Ovary (tissue), 9 donors: Measurements from ENCODE around the gene CA11. TPM values are rescaled to one million over a fixed set of nuclear protein-coding genes. Genes with fewer than 3 reads are reported as not detected.

Experiments used
- DNase-seq, 5 donors: peaks; one replicate each; pipeline ENCODE4 v3.0.0-alpha.2; 2019 to 2020
- H3K27ac ChIP-seq, 2 donors: fragments of 200-600 bp; one replicate each; pipeline versions ENCODE4 v1.5.1 to v1.8.0; 2019 to 2022
- H3K27me3 ChIP-seq: fragments of 200-600 bp; one replicate; pipeline ENCODE4 v1.8.0; 2022
- H3K36me3 ChIP-seq: fragments of 200-600 bp; sonication (generic); one replicate; pipeline ENCODE4 v1.5.1; 2019
- H3K4me1 ChIP-seq: one replicate; pipeline ENCODE4 v1.8.1; 2013; ENCODE audit warnings: mild to moderate bottlenecking, moderate library complexity; ENCODE audit not compliant: insufficient read depth
- H3K4me3 ChIP-seq: fragments of 200-600 bp; sonication (generic); one replicate; pipeline ENCODE4 v1.5.1; 2017
- H3K9me3 ChIP-seq, 2 donors: fragments of 200-600 bp in 1 of 2; sonication (generic) in 1 of 2; one replicate each; pipeline versions ENCODE4 v1.5.1 to v1.8.1; 2013 to 2019; ENCODE audit warnings: mild to moderate bottlenecking in 1 of 2, moderate library complexity in 1 of 2
- CTCF ChIP-seq, 3 donors: fragments of 450-650 bp in 2 of 3; fragments of 200-600 bp in 1 of 3; IDR thresholded peaks; one replicate each; pipeline versions ENCODE4 v1.5.1 to v1.8.0; 2016 to 2022; ENCODE audit warnings: antibody characterized with exemption in 3 of 3, mild to moderate bottlenecking in 1 of 3
- EP300 ChIP-seq: sonication (generic); formaldehyde crosslinking; IDR thresholded peaks from one replicate; pipeline ENCODE4 v1.6.1; 2017; ENCODE audit warnings: antibody characterized with exemption
- POLR2A ChIP-seq: fragments of 450-650 bp; IDR thresholded peaks from one replicate; pipeline ENCODE4 v1.6.1; 2017; ENCODE audit warnings: antibody characterized with exemption, mild to moderate bottlenecking, moderate library complexity
- WGBS, 3 donors: extraction: QIAGEN DNeasy Blood & Tissue Kit in 1 of 3; methylation state at CpG; one replicate each; pipeline versions ENCODE4 v1.1.5 to v1.1.7; 2013 to 2017; 5-methylcytosine and 5-hydroxymethylcytosine counted together
- intact Hi-C, 4 donors: fragments of 100-400 bp; cut with DNase I; formaldehyde crosslinking; loops; one replicate each; pipeline versions ENCODE4 v1.11.0 to v1.15.1; 2022 to 2023
- polyA plus RNA-seq, 2 donors: library from polyadenylated mRNA; stranded (reverse); fragments of 200-250 nt in 1 of 2; fragments of 350-450 nt in 1 of 2; fragmentation: Illumina TruSeq in 1 of 2; extraction: RNeasy Lipid Tissue Mini Kit (QIAGEN cat#74804) in 1 of 2; gene quantifications; one replicate each; pipeline ENCODE4 v1.2.3, GENCODE V29; 2013 to 2014
- total RNA-seq, 7 donors: library from RNA; depleted of rRNA in 2 of 7; stranded (reverse); fragments of >200 nt in 2 of 7; fragmentation: NEBNext Ultra II Directional in 3 of 7; extraction: Animal tissue kit (Norgen Biotek cat#: 25700) in 3 of 7; gene quantifications; one replicate each; pipeline versions ENCODE4 v1.1.0 to v1.2.4, GENCODE V29; 2016 to 2023
- donor health status: DM: no; HTN: no; CAD: no; lungs with moderate emphysema.
- donor health status: DM: no; HTN: no; CAD: no.
- donor health status: Bipolar disorder and iron deficiency.
- donor health status: DM: yes; HTN: yes; CAD: no.
- donor health status: DM: no; HTN: no; CAD: no.
- donor health status: DM: yes; HTN: yes; CAD: no.

Gene CA11
- total and polyA plus RNA-seq, 9 donors: 14.9 to 53.1 (median 43.1) TPM

- intact Hi-C loops: loop anchor here in 2 of 4 donors (10.0 kb wide), 1 partner anchor 101 kb away; no protein-coding TSS in a partner anchor
- Histone ChIP-seq H3K4me3 (no peak overlapping the region), H3K36me3 (no peaks in the 10 kb centered on the region), H3K4me1 (no peaks in the 10 kb centered on the region), H3K9me3 (no peaks in the 10 kb centered on the region), H3K27ac (no peak overlapping the region), H3K27me3 (no peaks in the 10 kb centered on the region)
- TF ChIP-seq POLR2A: no peak
- no peak for TF ChIP-seq EP300
- no peak for TF ChIP-seq CTCF (IDR thresholded peaks at IDR 0.05)
- no peak for DNase-seq
- 40 to 42% (median 42%) methylated on average over 6 of the region's 6 CpGs for WGBS, 3 donors
Measured at GRCh38 chr19:48595833-48596232, 50.2 kb downstream of the CA11 start.

DNA sequence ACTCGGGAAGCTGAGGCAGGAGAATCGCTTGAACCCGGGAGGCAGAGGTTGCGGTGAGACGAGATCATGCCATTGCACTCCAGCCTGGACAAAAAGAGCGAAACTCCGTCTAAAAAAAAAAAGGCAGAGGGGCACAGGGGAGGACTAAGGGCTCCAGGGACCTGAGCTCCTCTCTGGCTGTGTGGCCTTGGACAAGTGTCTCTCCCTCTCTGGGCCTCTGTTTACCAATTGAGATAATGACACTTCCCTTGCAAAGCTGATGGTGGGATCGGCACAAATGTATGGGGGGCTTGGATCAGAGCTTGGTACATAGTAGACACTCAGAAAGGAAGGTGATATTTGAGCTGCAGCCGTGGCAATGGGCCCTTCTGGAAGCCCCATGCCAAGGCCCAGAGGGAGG lies 50.8 kb downstream of the CA11 start:
- intact Hi-C loops: loop anchor here in 2 of 4 donors (10.0 kb wide), 1 partner anchor 100 kb away; no protein-coding TSS in a partner anchor
- Histone ChIP-seq H3K4me3 (no peak overlapping the region), H3K27ac (no peak overlapping the region), H3K4me1 (no peaks in the 10 kb centered on the region), H3K9me3 (no peaks in the 10 kb centered on the region), H3K36me3 (no peaks in the 10 kb centered on the region), H3K27me3 (no peaks in the 10 kb centered on the region)
- TF ChIP-seq EP300 (no peak), CTCF (IDR thresholded peaks at IDR 0.05) (no peak), POLR2A (no peak)
- 83 to 89% (median 86%) methylated on average over 9 of the region's 9 CpGs for WGBS, 3 donors
- DNase-seq: no peak

DNA sequence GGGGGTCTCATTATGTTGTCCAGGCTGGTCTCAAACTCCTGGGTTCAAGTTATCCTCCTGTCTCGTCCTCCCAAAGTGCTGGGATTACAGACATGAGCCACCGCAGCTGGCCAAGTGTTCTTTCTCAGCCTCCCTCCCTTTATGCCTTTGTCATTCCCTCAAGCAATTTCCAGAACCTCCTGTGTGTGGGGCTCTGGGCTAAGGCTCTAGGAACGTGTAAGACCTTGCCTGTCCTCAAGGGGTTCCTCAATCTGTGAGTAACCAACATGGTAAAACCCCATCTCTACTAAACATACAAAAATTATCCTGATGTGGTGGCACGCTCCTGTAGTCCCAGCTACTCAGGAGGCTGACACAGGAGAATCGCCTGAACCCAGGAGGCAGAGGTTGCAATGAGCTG lies 55.0 kb downstream of the CA11 start:
- Histone ChIP-seq H3K27me3 (no peaks in the 10 kb centered on the region), H3K4me3 (no peak overlapping the region), H3K4me1 (peaks cover 4% of the 10 kb centered on the region), H3K9me3 (no peaks in the 10 kb centered on the region), H3K36me3 (no peaks in the 10 kb centered on the region), H3K27ac (no peak overlapping the region)
- no peak for DNase-seq
- intact Hi-C loops: loop anchor here in 2 of 4 donors (10.0 kb wide), 1 partner anchor 96 kb away; no protein-coding TSS in a partner anchor
- WGBS, 3 donors: 74 to 80% (median 78%) methylated on average over 5 of the region's 5 CpGs
- no peak for TF ChIP-seq CTCF (IDR thresholded peaks at IDR 0.05)
- TF ChIP-seq EP300: no peak
- TF ChIP-seq POLR2A: no peak

GRCh38 chr19:48588670-48589401 lies 57.2 kb downstream of the CA11 start:
- peak; percentile 79 to 91 (median 86) for DNase-seq
- intact Hi-C loops: loop anchor here in 3 of 4 donors (5.0 to 10.0 kb wide), 4 partner anchors 97 to 324 kb away; no protein-coding TSS in a partner anchor
- no peaks in the 10 kb centered on the region for H3K27me3 ChIP-seq
- peaks cover 4% of the 10 kb centered on the region for H3K4me1 ChIP-seq
- H3K9me3 ChIP-seq: no peaks in the 10 kb centered on the region
- WGBS, 3 donors: 2 to 4% (median 4%) methylated on average over 35 to 36 of the region's 36 CpGs
- no peak overlapping the region for H3K27ac ChIP-seq
- H3K36me3 ChIP-seq: no peaks in the 10 kb centered on the region
- no peak overlapping the region for H3K4me3 ChIP-seq
- peak; percentile 45 to 84 (median 78) for TF ChIP-seq CTCF (IDR thresholded peaks at IDR 0.05)
- no peak for TF ChIP-seq POLR2A

Other genes with a start within 250 kb of the CA11 start
- 10 to 100 TPM; 16.5 to 41.9 (median 32.5) TPM for gene GRWD1, start 200.2 kb downstream of the CA11 start, total RNA-seq
- gene GRWD1, start 200.2 kb downstream of the CA11 start, polyA plus RNA-seq: 10 to 100 TPM in 1 of 2 donors, 1 to 10 TPM in 1; 9.5 to 14.8 TPM
- gene KCNJ14, start 190.6 kb downstream of the CA11 start, total RNA-seq: 1 to 10 TPM in 5 of 7 donors, under 1 TPM in 2; 0.48 to 2.2 (median 1.4) TPM
- under 1 TPM; 0.56 to 0.63 TPM for gene KCNJ14, start 190.6 kb downstream of the CA11 start, polyA plus RNA-seq
- 10 to 100 TPM; 38.5 to 66.5 (median 49.4) TPM for gene CYTH2, start 176.8 kb downstream of the CA11 start, total RNA-seq
- gene CYTH2, start 176.8 kb downstream of the CA11 start, polyA plus RNA-seq: 10 to 100 TPM; 27.6 to 58.2 TPM
- 1 to 10 TPM in 1 of 7 donors, under 1 TPM in 6; 0.38 to 2.5 (median 0.50) TPM for gene LMTK3, start 134.4 kb downstream of the CA11 start, total RNA-seq
- gene LMTK3, start 134.4 kb downstream of the CA11 start, polyA plus RNA-seq: under 1 TPM in 1 of 2 donors, not detected in 1; 0.27 TPM
- under 1 TPM in 1 of 7 donors, not detected in 6; 0.20 TPM for gene SULT2B1, start 94.0 kb downstream of the CA11 start, total RNA-seq
- gene SULT2B1, start 94.0 kb downstream of the CA11 start, polyA plus RNA-seq: under 1 TPM in 1 of 2 donors, not detected in 1; 0.10 TPM
- not detected for gene SPACA4, start 39.4 kb downstream of the CA11 start, total RNA-seq
- gene SPACA4, start 39.4 kb downstream of the CA11 start, polyA plus RNA-seq: not detected
- gene FAM83E, start 31.1 kb downstream of the CA11 start, total RNA-seq: 1 to 10 TPM in 5 of 7 donors, not detected in 2; 1.1 to 6.9 (median 1.5) TPM
- under 1 TPM in 1 of 2 donors, not detected in 1; 0.16 TPM for gene FAM83E, start 31.1 kb downstream of the CA11 start, polyA plus RNA-seq
- gene RPL18, start 27.0 kb downstream of the CA11 start, total RNA-seq: 1,000 to 10,000 TPM; 2,699 to 8,435 (median 3,584) TPM
- 1,000 to 10,000 TPM; 1,780 to 6,110 TPM for gene RPL18, start 27.0 kb downstream of the CA11 start, polyA plus RNA-seq
- 10 to 100 TPM; 12.3 to 37.2 (median 27.0) TPM for gene SPHK2, start 26.7 kb downstream of the CA11 start, total RNA-seq
- gene SPHK2, start 26.7 kb downstream of the CA11 start, polyA plus RNA-seq: 10 to 100 TPM in 1 of 2 donors, 1 to 10 TPM in 1; 2.9 to 24.5 TPM
- gene DBP, start 8.8 kb downstream of the CA11 start, total RNA-seq: 10 to 100 TPM; 19.7 to 69.8 (median 34.6) TPM
- gene DBP, start 8.8 kb downstream of the CA11 start, polyA plus RNA-seq: 10 to 100 TPM; 19.8 to 29.0 TPM
- gene NTN5, start 26.8 kb upstream of the CA11 start, total RNA-seq: 1 to 10 TPM in 6 of 7 donors, under 1 TPM in 1; 0.23 to 3.8 (median 2.2) TPM
- gene NTN5, start 26.8 kb upstream of the CA11 start, polyA plus RNA-seq: 1 to 10 TPM in 1 of 2 donors, under 1 TPM in 1; 0.55 to 1.4 TPM
- 1 to 10 TPM in 5 of 7 donors, not detected in 2; 1.0 to 2.5 (median 2.4) TPM for gene FUT2, start 49.8 kb upstream of the CA11 start, total RNA-seq
- gene FUT2, start 49.8 kb upstream of the CA11 start, polyA plus RNA-seq: under 1 TPM; 0.10 to 0.23 TPM
- gene MAMSTR, start 73.5 kb upstream of the CA11 start, total RNA-seq: 10 to 100 TPM in 5 of 7 donors, 1 to 10 TPM in 2; 1.3 to 17.1 (median 11.2) TPM
- gene MAMSTR, start 73.5 kb upstream of the CA11 start, polyA plus RNA-seq: 1 to 10 TPM; 3.7 to 5.7 TPM
- 10 to 100 TPM in 5 of 7 donors, 1 to 10 TPM in 2; 4.9 to 25.9 (median 14.2) TPM for gene RASIP1, start 94.4 kb upstream of the CA11 start, total RNA-seq
- gene RASIP1, start 94.4 kb upstream of the CA11 start, polyA plus RNA-seq: 10 to 100 TPM in 1 of 2 donors, 1 to 10 TPM in 1; 4.1 to 18.4 TPM
- under 1 TPM in 2 of 7 donors, not detected in 5; 0.11 to 0.67 TPM for gene IZUMO1, start 100.7 kb upstream of the CA11 start, total RNA-seq
- gene IZUMO1, start 100.7 kb upstream of the CA11 start, polyA plus RNA-seq: under 1 TPM; 0.08 to 0.13 TPM
- gene FUT1, start 106.5 kb upstream of the CA11 start, total RNA-seq: 1 to 10 TPM in 3 of 7 donors, under 1 TPM in 4; 0.48 to 4.0 (median 0.87) TPM
- 1 to 10 TPM; 1.3 to 1.4 TPM for gene FUT1, start 106.5 kb upstream of the CA11 start, polyA plus RNA-seq
- not detected for gene FGF21, start 109.3 kb upstream of the CA11 start, total RNA-seq
- gene FGF21, start 109.3 kb upstream of the CA11 start, polyA plus RNA-seq: not detected
- 10 to 100 TPM; 29.1 to 73.6 (median 55.5) TPM for gene BCAT2, start 164.8 kb upstream of the CA11 start, total RNA-seq
- gene BCAT2, start 164.8 kb upstream of the CA11 start, polyA plus RNA-seq: 10 to 100 TPM in 1 of 2 donors, 1 to 10 TPM in 1; 7.8 to 70.5 TPM
- 10 to 100 TPM; 22.9 to 82.8 (median 46.1) TPM for gene HSD17B14, start 190.3 kb upstream of the CA11 start, total RNA-seq
- gene HSD17B14, start 190.3 kb upstream of the CA11 start, polyA plus RNA-seq: 10 to 100 TPM; 10.6 to 78.7 TPM
- gene PLEKHA4, start 222.4 kb upstream of the CA11 start, total RNA-seq: 10 to 100 TPM; 18.3 to 96.5 (median 52.7) TPM
- gene PLEKHA4, start 222.4 kb upstream of the CA11 start, polyA plus RNA-seq: 10 to 100 TPM; 18.8 to 50.9 TPM
- gene PPP1R15A, start 226.2 kb upstream of the CA11 start, total RNA-seq: 100 to 1,000 TPM in 1 of 7 donors, 10 to 100 TPM in 6; 22.8 to 156 (median 40.1) TPM
- gene PPP1R15A, start 226.2 kb upstream of the CA11 start, polyA plus RNA-seq: 10 to 100 TPM; 63.2 to 66.2 TPM